ENCODE measurements around the gene CHST5.

The CHST5 gene

DNA sequence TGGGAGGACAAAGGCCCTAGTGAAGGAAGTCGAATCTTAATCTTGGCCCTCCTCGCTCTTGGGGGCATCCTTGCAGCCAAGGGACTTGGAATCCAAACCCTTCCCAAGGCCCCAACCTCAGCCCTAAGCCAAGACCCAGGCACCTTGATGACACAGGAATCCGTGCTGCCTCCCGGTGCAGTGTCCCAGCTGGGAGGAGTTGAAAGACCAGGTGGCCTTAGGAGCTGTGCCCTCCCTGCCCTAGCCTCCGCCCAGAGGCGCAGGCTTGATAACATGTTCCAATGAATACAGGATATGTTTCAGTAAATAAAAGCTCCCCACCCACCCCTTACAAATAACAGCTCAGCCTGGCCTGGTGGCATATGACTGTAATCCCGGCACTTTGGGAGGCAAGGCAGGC is at the start of gene CHST5:
TSS of gene CHST5 (minus strand) at position 208 of the 400 bp plus-strand sequence. CDS start 5,724 bp downstream, outside the sequence.
- no peak within 1 kb of the TSS for H3K4me3 ChIP-seq (ENCODE audit: low read length)
- no peaks in the 10 kb centered on the region for H3K4me1 ChIP-seq (ENCODE audit: control insufficient read depth, insufficient read depth, low read length)
- DNase-seq (ENCODE audit: low read depth) = no peak
- H3K27me3 ChIP-seq (replicated peaks; ENCODE audit: control insufficient read depth, insufficient read depth, low read length) = peaks cover 11% of the 10 kb centered on the region
- H3K9ac ChIP-seq (ENCODE audit: low read length) = no peak within 1 kb of the TSS
- H3K9me3 ChIP-seq (ENCODE audit: control insufficient read depth, low read length) = no peaks in the 10 kb centered on the region
- no peaks in the 10 kb centered on the region for H3K36me3 ChIP-seq (ENCODE audit: control insufficient read depth, insufficient read depth, low read length, severe bottlenecking)

DNA sequence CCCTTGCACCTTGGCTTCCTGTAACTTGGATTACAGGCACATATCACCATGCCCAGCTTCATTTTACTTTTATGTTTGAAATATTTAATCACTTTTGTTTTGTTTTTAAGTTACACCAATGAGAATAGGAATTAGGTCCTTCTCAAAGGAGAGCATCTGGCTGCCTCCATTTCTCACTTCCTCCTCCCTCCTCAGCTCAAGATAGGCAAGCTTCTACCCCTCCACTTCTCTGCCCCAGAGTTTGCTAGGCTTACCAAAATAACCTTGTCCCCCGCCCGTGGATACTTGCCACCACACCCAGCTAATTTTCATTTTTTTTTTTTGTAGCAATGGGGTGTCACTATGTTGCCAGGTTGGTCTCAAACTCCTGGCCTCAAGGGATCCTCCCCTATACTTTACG is 48.2 kb upstream of the CHST5 start:
- Histone ChIP-seq H3K4me1 (ENCODE audit: control insufficient read depth, insufficient read depth, low read length) (peaks cover 5% of the 10 kb centered on the region), H3K9me3 (ENCODE audit: control insufficient read depth, low read length) (no peaks in the 10 kb centered on the region), H3K36me3 (ENCODE audit: control insufficient read depth, insufficient read depth, low read length, severe bottlenecking) (peaks cover 8% of the 10 kb centered on the region), H3K9ac (ENCODE audit: low read length) (no peak overlapping the region), H3K4me3 (ENCODE audit: low read length) (no peak overlapping the region), H3K27me3 (replicated peaks; ENCODE audit: control insufficient read depth, insufficient read depth, low read length) (no peaks in the 10 kb centered on the region)
- no peak for DNase-seq (ENCODE audit: low read depth)

DNA sequence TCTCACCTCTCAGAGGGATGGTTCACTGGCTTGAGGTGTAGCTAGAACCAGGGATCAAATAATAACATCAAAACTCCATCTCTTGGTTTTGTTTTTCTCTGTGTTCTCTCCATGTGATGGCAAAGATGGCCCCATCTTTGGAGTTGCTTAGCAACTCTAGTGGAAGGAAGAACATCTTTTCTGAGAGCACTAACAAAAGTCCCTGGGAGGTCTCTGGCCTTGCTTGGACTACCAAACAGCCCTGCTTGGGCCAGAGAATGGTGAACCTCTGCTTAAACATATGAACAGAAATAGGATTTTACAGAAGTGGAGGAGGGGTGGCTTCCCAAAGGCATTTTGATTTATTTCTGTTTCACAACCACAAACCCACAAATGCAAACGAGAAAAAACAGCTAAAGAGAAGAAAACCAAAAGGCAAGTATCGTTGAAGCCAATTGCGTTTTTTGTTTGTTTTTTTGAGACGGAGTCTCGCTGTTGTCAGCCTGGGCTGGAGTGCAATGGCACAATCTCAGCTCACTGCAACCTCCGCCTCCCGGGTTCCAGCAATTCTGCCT is 43.5 kb upstream of the CHST5 start:
- Histone ChIP-seq H3K9me3 (ENCODE audit: control insufficient read depth, low read length) (no peaks in the 10 kb centered on the region), H3K4me3 (ENCODE audit: low read length) (no peak overlapping the region), H3K27me3 (replicated peaks; ENCODE audit: control insufficient read depth, insufficient read depth, low read length) (no peaks in the 10 kb centered on the region), H3K9ac (ENCODE audit: low read length) (no peak overlapping the region), H3K4me1 (ENCODE audit: control insufficient read depth, insufficient read depth, low read length) (no peaks in the 10 kb centered on the region), H3K36me3 (ENCODE audit: control insufficient read depth, insufficient read depth, low read length, severe bottlenecking) (peaks cover 49% of the 10 kb centered on the region)
- no peak for DNase-seq (ENCODE audit: low read depth)

DNA sequence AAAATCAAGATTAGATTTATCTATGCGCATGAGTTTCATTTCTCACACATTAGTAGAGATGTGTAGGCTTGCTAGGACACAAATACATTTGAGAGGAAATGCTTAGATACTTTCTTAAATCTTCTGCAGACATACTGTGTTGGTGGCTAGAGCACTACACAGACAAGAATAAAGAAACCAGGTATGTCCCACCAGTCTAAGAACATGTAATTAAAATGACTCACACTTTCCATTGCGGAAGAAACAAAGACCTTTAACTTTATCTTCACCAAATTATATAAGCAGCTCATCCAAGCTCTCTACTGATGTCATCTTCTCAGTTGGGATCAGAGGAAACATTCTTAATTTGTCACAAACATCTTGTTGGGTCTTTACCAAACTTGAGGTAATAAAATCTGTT is 42.8 kb upstream of the CHST5 start:
- Histone ChIP-seq H3K27me3 (replicated peaks; ENCODE audit: control insufficient read depth, insufficient read depth, low read length) (no peaks in the 10 kb centered on the region), H3K9me3 (ENCODE audit: control insufficient read depth, low read length) (no peaks in the 10 kb centered on the region), H3K36me3 (ENCODE audit: control insufficient read depth, insufficient read depth, low read length, severe bottlenecking) (peaks cover 56% of the 10 kb centered on the region), H3K9ac (ENCODE audit: low read length) (no peak overlapping the region), H3K4me3 (ENCODE audit: low read length) (no peak overlapping the region), H3K4me1 (ENCODE audit: control insufficient read depth, insufficient read depth, low read length) (no peaks in the 10 kb centered on the region)
- no peak for DNase-seq (ENCODE audit: low read depth)

DNA sequence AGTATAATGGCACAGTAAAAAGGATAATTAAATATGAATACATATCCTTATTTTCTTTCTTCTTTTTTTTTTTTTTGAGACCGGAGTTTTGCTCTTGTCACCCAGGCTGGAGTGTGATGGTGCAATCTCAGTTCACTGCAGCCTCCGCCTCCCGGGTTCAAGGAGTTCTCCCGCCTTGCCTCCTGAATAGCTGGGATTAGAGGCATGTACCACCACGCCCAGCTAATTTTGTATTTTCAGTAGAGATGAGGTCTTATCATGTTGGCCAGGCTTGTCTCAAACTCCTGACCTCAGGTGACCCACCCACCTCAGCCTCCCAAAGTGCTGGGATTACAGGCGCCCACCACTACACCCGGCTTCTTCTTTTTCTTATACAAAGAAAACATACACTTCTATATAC is 42.3 kb upstream of the CHST5 start:
- H3K4me3 ChIP-seq (ENCODE audit: low read length) = no peak overlapping the region
- no peaks in the 10 kb centered on the region for H3K9me3 ChIP-seq (ENCODE audit: control insufficient read depth, low read length)
- no peaks in the 10 kb centered on the region for H3K27me3 ChIP-seq (replicated peaks; ENCODE audit: control insufficient read depth, insufficient read depth, low read length)
- DNase-seq (ENCODE audit: low read depth) = no peak
- H3K4me1 ChIP-seq (ENCODE audit: control insufficient read depth, insufficient read depth, low read length) = peaks cover 4% of the 10 kb centered on the region
- no peak overlapping the region for H3K9ac ChIP-seq (ENCODE audit: low read length)
- H3K36me3 ChIP-seq (ENCODE audit: control insufficient read depth, insufficient read depth, low read length, severe bottlenecking) = peaks cover 61% of the 10 kb centered on the region

DNA sequence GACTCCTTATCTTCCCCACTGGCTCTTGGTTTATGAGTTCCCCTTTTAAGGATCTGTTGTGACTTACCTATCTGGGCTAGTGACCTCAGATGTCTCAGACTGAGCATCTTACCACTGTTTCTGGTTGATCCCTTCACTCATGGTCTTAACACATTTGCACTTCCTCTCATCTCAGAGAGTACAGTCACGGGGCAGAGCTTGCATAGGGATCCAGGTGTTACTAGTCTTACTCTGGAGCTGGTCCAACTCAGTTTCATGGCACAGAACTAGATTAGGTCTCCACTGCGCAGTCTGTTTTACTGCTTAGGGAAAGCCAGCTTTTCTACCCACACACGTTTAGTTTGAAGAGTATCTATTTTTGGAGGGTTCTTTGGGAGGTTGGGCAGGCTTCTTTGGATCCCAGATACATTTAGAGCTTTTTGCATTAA is 40.5 kb upstream of the CHST5 start:
- H3K9me3 ChIP-seq (ENCODE audit: control insufficient read depth, low read length) = no peaks in the 10 kb centered on the region
- H3K4me3 ChIP-seq (ENCODE audit: low read length) = no peak overlapping the region
- no peak overlapping the region for H3K9ac ChIP-seq (ENCODE audit: low read length)
- no peaks in the 10 kb centered on the region for H3K27me3 ChIP-seq (replicated peaks; ENCODE audit: control insufficient read depth, insufficient read depth, low read length)
- peaks cover 10% of the 10 kb centered on the region for H3K4me1 ChIP-seq (ENCODE audit: control insufficient read depth, insufficient read depth, low read length)
- H3K36me3 ChIP-seq (ENCODE audit: control insufficient read depth, insufficient read depth, low read length, severe bottlenecking) = peaks cover 77% of the 10 kb centered on the region
- DNase-seq (ENCODE audit: low read depth) = no peak

DNA sequence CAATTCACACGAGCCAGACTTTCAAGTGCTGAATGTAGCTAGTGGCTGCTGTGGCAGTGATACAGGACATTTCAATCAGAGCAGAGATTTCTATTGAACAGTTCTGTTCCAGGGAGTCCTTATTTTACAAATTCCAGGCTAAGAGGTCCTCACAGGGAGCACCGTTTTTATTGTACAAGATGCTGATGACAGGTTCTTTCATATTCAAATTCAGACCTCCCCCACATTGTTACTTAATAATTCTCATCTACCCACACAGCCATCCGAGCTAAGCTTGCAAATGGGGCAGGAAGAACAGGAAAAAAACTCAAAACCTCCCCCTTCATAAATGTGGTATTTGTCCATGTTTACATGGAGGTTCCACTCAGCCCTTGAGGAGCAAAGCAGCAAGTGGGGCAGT is 40.0 kb upstream of the CHST5 start:
- peaks cover 81% of the 10 kb centered on the region for H3K36me3 ChIP-seq (ENCODE audit: control insufficient read depth, insufficient read depth, low read length, severe bottlenecking)
- H3K9me3 ChIP-seq (ENCODE audit: control insufficient read depth, low read length) = no peaks in the 10 kb centered on the region

DNA sequence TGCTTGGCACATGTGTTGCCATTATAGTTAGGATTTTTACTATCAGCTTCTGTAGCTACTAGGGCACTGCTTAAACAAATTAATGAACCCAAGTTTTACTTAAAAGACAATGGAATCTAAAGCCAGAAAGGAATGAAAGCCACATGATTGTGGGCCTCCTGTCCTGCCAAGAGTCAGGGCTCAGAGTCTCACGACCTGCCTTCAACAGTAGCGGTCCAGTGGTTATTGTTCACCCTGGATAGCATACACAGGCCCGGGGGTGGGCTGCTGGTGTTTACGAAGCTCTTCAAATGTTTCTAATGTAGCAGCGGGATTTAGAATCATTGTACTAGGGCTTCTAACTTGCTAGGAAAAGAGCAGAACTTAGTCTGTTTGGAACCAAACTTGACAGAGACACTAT is 38.0 kb upstream of the CHST5 start:
- Histone ChIP-seq H3K4me3 (ENCODE audit: low read length) (no peak overlapping the region), H3K27me3 (replicated peaks; ENCODE audit: control insufficient read depth, insufficient read depth, low read length) (no peaks in the 10 kb centered on the region), H3K9ac (ENCODE audit: low read length) (no peak overlapping the region), H3K4me1 (ENCODE audit: control insufficient read depth, insufficient read depth, low read length) (peaks cover 10% of the 10 kb centered on the region), H3K36me3 (ENCODE audit: control insufficient read depth, insufficient read depth, low read length, severe bottlenecking) (peaks cover 92% of the 10 kb centered on the region), H3K9me3 (ENCODE audit: control insufficient read depth, low read length) (no peaks in the 10 kb centered on the region)
- DNase-seq (ENCODE audit: low read depth) = no peak

More for the DNA sequence above, 40.0 kb upstream of the CHST5 start:
- Histone ChIP-seq H3K4me3 (ENCODE audit: low read length) (no peak overlapping the region), H3K27me3 (replicated peaks; ENCODE audit: control insufficient read depth, insufficient read depth, low read length) (no peaks in the 10 kb centered on the region), H3K9ac (ENCODE audit: low read length) (no peak overlapping the region), H3K4me1 (ENCODE audit: control insufficient read depth, insufficient read depth, low read length) (peaks cover 10% of the 10 kb centered on the region)
- no peak for DNase-seq (ENCODE audit: low read depth)

DNA sequence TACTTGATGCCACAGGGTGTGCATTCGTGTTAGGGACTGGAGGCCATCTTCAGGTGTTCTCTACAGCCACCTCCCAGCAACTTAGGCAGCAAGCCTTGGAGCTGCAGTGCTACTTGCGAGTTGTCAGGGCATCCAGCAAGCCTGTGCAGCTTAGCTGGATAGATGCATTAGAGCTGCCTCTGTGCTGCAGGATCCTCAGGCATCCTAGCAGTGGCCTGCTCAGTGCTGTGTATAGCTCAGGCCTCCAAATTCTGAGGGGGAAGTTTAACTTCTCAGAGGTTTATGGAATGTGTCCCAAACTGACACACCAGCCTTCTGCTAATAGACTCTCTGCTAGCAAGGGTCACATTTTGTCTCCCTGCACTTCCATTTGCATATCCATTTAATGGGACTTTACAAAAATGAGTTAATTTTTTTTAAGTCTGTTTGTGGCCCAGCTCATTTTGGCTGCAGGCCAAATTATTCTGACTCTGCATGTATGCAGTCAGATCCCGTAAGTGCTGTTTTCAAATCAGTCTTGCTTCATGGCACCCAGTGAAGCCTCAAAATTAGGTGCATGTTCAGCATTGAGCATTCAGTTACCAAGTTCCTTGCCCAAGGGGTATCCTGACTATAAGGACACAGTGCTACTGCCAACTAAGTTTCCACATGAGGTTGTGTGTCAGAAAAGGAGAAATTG is 37.1 kb upstream of the CHST5 start:
- Histone ChIP-seq H3K36me3 (ENCODE audit: control insufficient read depth, insufficient read depth, low read length, severe bottlenecking) (peaks cover 92% of the 10 kb centered on the region), H3K9ac (ENCODE audit: low read length) (no peak overlapping the region), H3K27me3 (replicated peaks; ENCODE audit: control insufficient read depth, insufficient read depth, low read length) (no peaks in the 10 kb centered on the region), H3K4me3 (ENCODE audit: low read length) (no peak overlapping the region), H3K4me1 (ENCODE audit: control insufficient read depth, insufficient read depth, low read length) (peaks cover 13% of the 10 kb centered on the region), H3K9me3 (ENCODE audit: control insufficient read depth, low read length) (no peaks in the 10 kb centered on the region)
- DNase-seq (ENCODE audit: low read depth) = no peak

DNA sequence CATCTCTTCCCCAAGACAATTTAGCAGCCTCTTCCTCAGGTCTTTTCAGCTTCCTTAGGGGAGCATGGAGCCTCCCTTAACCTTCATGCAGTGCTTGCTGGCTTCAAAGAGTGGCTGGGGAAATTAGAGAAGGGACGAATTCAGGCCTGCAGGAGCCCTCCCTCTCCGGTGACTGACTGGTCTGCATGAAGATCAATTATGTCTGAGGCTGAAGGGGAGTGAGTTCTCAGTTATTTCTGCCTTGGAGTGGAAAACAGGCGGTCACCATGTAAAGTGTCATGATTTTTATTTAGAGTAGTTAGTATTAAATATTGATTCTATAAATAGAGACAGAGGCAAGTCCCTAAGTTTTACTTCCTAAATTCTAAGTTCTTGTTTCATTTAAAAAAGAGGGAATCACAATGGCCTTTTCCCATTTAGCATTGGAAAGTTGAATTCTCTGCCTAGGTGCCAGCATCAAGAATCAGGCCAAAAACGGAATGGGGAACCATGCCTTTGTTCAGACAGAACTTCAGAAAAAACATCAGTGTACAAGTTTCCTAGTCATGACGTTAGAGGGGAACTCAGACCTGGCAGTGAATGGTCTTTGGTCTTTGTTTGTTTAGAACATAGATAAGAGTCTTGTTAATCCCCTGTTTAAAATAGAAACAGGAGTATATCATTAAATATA is 34.6 kb upstream of the CHST5 start:
- H3K4me3 ChIP-seq (ENCODE audit: low read length) = no peak overlapping the region
- H3K9ac ChIP-seq (ENCODE audit: low read length) = no peak overlapping the region
- peaks cover 24% of the 10 kb centered on the region for H3K4me1 ChIP-seq (ENCODE audit: control insufficient read depth, insufficient read depth, low read length)
- no peak for DNase-seq (ENCODE audit: low read depth)
- no peaks in the 10 kb centered on the region for H3K27me3 ChIP-seq (replicated peaks; ENCODE audit: control insufficient read depth, insufficient read depth, low read length)
- no peaks in the 10 kb centered on the region for H3K9me3 ChIP-seq (ENCODE audit: control insufficient read depth, low read length)
- H3K36me3 ChIP-seq (ENCODE audit: control insufficient read depth, insufficient read depth, low read length, severe bottlenecking) = peaks cover 72% of the 10 kb centered on the region

DNA sequence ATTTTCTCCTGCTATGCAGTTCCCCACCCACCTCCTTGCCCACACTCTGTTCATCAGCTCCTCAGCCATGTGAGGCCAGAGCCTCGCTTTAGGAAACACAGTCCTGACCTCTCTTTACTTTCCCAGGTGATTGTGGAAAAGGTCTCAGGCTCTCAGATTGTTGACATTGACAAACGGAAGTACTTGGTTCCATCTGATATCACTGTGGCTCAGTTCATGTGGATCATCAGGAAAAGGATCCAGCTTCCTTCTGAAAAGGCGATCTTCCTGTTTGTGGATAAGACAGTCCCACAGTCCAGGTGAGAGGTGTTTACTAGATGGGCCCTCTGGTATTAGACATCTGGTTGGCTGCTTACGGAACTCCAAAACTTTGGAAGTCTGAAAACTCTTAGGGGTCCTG is 32.0 kb upstream of the CHST5 start:
- Histone ChIP-seq H3K9ac (ENCODE audit: low read length) (no peak overlapping the region), H3K4me1 (ENCODE audit: control insufficient read depth, insufficient read depth, low read length) (peaks cover 17% of the 10 kb centered on the region), H3K27me3 (replicated peaks; ENCODE audit: control insufficient read depth, insufficient read depth, low read length) (peaks cover under 1% of the 10 kb centered on the region), H3K9me3 (ENCODE audit: control insufficient read depth, low read length) (no peaks in the 10 kb centered on the region), H3K36me3 (ENCODE audit: control insufficient read depth, insufficient read depth, low read length, severe bottlenecking) (peaks cover 50% of the 10 kb centered on the region), H3K4me3 (ENCODE audit: low read length) (peak overlapping the region; percentile 98)
- no peak for DNase-seq (ENCODE audit: low read depth)
